Mesendoderm (in vitro differentiated cells): ENCODE data around the gene FYN.

Source experiments
- DNase-seq: peaks from one replicate; pipeline ENCODE4 v3.0.0; 2013
- H2AK5ac ChIP-seq: 2 replicates; pipeline ENCODE4 v1.6.1; 2013; ENCODE audit warnings: low read length, inconsistent platforms
- H2BK120ac ChIP-seq: 2 replicates; pipeline ENCODE4 v1.6.1; 2013; ENCODE audit warnings: low read depth, mild to moderate bottlenecking, low read length, moderate library complexity, mixed read lengths
- H2BK15ac ChIP-seq: replicated peaks from 2 replicates; pipeline ENCODE4 v1.6.1; 2013; ENCODE audit warnings: low read depth, mild to moderate bottlenecking, moderate library complexity
- H2BK5ac ChIP-seq: 2 replicates; pipeline ENCODE4 v1.6.1; 2013; ENCODE audit warnings: low read length, inconsistent platforms
- H3K18ac ChIP-seq: 2 replicates; pipeline ENCODE4 v1.6.1; 2013; ENCODE audit warnings: mild to moderate bottlenecking, low read length, mixed read lengths
- H3K23ac ChIP-seq: one replicate; pipeline ENCODE4 v1.6.1; 2013; ENCODE audit warnings: low read length
- H3K27ac ChIP-seq: 2 replicates; pipeline ENCODE4 v1.5.1; 2013; ENCODE audit warnings: low read depth, mild to moderate bottlenecking, inconsistent platforms, low read length, moderate library complexity
- H3K27me3 ChIP-seq: 2 replicates; pipeline ENCODE4 v1.6.1; 2013; ENCODE audit warnings: low read length, control low read depth, mild to moderate bottlenecking, inconsistent platforms; ENCODE audit not compliant: insufficient read depth, poor library complexity
- H3K36me3 ChIP-seq: 2 replicates; pipeline ENCODE4 v1.6.1; 2013; ENCODE audit warnings: low read length, inconsistent platforms; ENCODE audit not compliant: control insufficient read depth, insufficient read depth
- H3K4ac ChIP-seq: one replicate; pipeline ENCODE4 v1.6.1; 2013; ENCODE audit warnings: low read depth, mild to moderate bottlenecking, low read length, moderate library complexity
- H3K4me1 ChIP-seq: 2 replicates; pipeline ENCODE4 v1.6.1; 2013; ENCODE audit warnings: low read depth, low read length, inconsistent platforms; ENCODE audit not compliant: control insufficient read depth
- H3K4me2 ChIP-seq: 2 replicates; pipeline ENCODE4 v1.6.1; 2013; ENCODE audit warnings: low read length
- H3K4me3 ChIP-seq: 2 replicates; pipeline ENCODE4 v1.5.1; 2013; ENCODE audit warnings: mild to moderate bottlenecking, low read length
- H3K56ac ChIP-seq: one replicate; pipeline ENCODE4 v1.6.1; 2013; ENCODE audit warnings: low read length
- H3K79me1 ChIP-seq: 2 replicates; pipeline ENCODE4 v1.6.1; 2013; ENCODE audit warnings: low read length, inconsistent platforms
- H3K79me2 ChIP-seq: 2 replicates; pipeline ENCODE4 v1.6.1; 2013; ENCODE audit warnings: mild to moderate bottlenecking, low read length; ENCODE audit not compliant: control insufficient read depth, insufficient read depth
- H3K9ac ChIP-seq: 2 replicates; pipeline ENCODE4 v1.6.1; 2013; ENCODE audit warnings: low read length, inconsistent platforms
- H4K5ac ChIP-seq: one replicate; pipeline ENCODE4 v1.6.1; 2013; ENCODE audit warnings: low read length
- H4K8ac ChIP-seq: one replicate; pipeline ENCODE4 v1.6.1; 2013; ENCODE audit warnings: low read depth, mild to moderate bottlenecking, control low read depth, low read length, moderate library complexity
- WGBS: extraction: QIAGEN DNeasy Blood & Tissue Kit; methylation state at CpG from one replicate; pipeline ENCODE4 v1.1.7; 2013; ENCODE audit warnings: low lambda C conversion rate, missing lambda C conversion rate; ENCODE audit not compliant: insufficient coverage; ENCODE audit errors: extremely low coverage; 5-methylcytosine and 5-hydroxymethylcytosine counted together

FYN gene

GRCh38 chr6:111813677-111814310, 59.5 kb downstream of the FYN start:
- no peak overlapping the region for H3K56ac ChIP-seq
- whole genome bisulfite sequencing: no CpG with 5 or more reads among the region's 8 CpGs

DNA sequence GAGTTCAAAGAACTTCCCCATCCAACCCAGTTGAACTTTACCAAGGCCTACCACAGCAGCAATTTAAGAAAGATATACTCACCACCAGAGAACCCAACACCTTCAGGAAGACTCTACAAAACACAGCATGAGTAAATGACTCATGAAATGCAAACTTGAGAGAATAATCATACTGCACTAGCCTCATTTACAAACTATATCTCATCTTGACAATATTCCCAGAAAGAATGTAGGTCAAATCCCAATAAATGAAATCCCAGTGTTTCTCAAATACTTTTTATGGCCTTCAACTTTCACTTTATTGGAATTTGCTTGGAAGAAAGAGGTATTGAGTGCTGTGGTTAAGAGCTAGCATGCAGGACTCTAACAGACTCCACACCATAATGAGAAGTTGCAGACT, 60.0 kb downstream of the FYN start:
- H3K79me1 ChIP-seq: no peaks in the 10 kb centered on the region
- no peaks in the 10 kb centered on the region for H3K79me2 ChIP-seq
- no peak overlapping the region for H2BK120ac ChIP-seq
- no peak overlapping the region for H2BK5ac ChIP-seq
- no peak overlapping the region for H3K56ac ChIP-seq
- no peaks in the 10 kb centered on the region for H3K36me3 ChIP-seq
- no peak overlapping the region for H3K23ac ChIP-seq
- H3K4me2 ChIP-seq: no peak overlapping the region
- H3K18ac ChIP-seq: no peak overlapping the region
- H3K27me3 ChIP-seq: no peaks in the 10 kb centered on the region
- no peak overlapping the region for H4K5ac ChIP-seq
- no peak overlapping the region for H3K4me3 ChIP-seq
- no peak overlapping the region for H3K4ac ChIP-seq
- H2BK15ac ChIP-seq: no peak overlapping the region
- H3K9ac ChIP-seq: no peak overlapping the region
- no peak overlapping the region for H3K27ac ChIP-seq
- H4K8ac ChIP-seq: no peak overlapping the region
- DNase-seq: no peak
- H3K4me1 ChIP-seq: peaks cover 7% of the 10 kb centered on the region
- no peak overlapping the region for H2AK5ac ChIP-seq

More at GRCh38 chr6:111813677-111814310, 59.5 kb downstream of the FYN start:
- H2BK120ac ChIP-seq: no peak overlapping the region
- H3K27me3 ChIP-seq: no peaks in the 10 kb centered on the region
- H3K79me2 ChIP-seq: no peaks in the 10 kb centered on the region
- H4K8ac ChIP-seq: no peak overlapping the region
- H2BK5ac ChIP-seq: no peak overlapping the region
- no peak overlapping the region for H3K23ac ChIP-seq
- H3K36me3 ChIP-seq: no peaks in the 10 kb centered on the region
- H3K79me1 ChIP-seq: no peaks in the 10 kb centered on the region
- H2BK15ac ChIP-seq: no peak overlapping the region
- no peak for DNase-seq
- H3K4me3 ChIP-seq: no peak overlapping the region
- H3K9ac ChIP-seq: no peak overlapping the region
- H3K27ac ChIP-seq: no peak overlapping the region
- H3K4ac ChIP-seq: no peak overlapping the region
- no peak overlapping the region for H3K4me2 ChIP-seq
- no peak overlapping the region for H3K18ac ChIP-seq
- H2AK5ac ChIP-seq: no peak overlapping the region
- no peak overlapping the region for H4K5ac ChIP-seq
- H3K4me1 ChIP-seq: peaks cover 7% of the 10 kb centered on the region

GRCh38 chr6:111812060-111813038, 60.9 kb downstream of the FYN start:
- Histone ChIP-seq H4K5ac (no peak overlapping the region), H3K36me3 (no peaks in the 10 kb centered on the region), H3K4me3 (no peak overlapping the region), H3K27me3 (no peaks in the 10 kb centered on the region), H3K4me1 (peaks cover 7% of the 10 kb centered on the region), H2BK15ac (no peak overlapping the region), H2BK120ac (no peak overlapping the region), H3K18ac (no peak overlapping the region), H3K9ac (no peak overlapping the region), H3K56ac (no peak overlapping the region), H3K79me2 (no peaks in the 10 kb centered on the region), H2BK5ac (no peak overlapping the region), H4K8ac (no peak overlapping the region), H2AK5ac (no peak overlapping the region), H3K27ac (no peak overlapping the region), H3K4me2 (no peak overlapping the region), H3K79me1 (no peaks in the 10 kb centered on the region), H3K4ac (no peak overlapping the region), H3K23ac (no peak overlapping the region)
- WGBS: 100% methylated on average over 2 of the region's 8 CpGs
- peak; percentile 82 for DNase-seq

DNA sequence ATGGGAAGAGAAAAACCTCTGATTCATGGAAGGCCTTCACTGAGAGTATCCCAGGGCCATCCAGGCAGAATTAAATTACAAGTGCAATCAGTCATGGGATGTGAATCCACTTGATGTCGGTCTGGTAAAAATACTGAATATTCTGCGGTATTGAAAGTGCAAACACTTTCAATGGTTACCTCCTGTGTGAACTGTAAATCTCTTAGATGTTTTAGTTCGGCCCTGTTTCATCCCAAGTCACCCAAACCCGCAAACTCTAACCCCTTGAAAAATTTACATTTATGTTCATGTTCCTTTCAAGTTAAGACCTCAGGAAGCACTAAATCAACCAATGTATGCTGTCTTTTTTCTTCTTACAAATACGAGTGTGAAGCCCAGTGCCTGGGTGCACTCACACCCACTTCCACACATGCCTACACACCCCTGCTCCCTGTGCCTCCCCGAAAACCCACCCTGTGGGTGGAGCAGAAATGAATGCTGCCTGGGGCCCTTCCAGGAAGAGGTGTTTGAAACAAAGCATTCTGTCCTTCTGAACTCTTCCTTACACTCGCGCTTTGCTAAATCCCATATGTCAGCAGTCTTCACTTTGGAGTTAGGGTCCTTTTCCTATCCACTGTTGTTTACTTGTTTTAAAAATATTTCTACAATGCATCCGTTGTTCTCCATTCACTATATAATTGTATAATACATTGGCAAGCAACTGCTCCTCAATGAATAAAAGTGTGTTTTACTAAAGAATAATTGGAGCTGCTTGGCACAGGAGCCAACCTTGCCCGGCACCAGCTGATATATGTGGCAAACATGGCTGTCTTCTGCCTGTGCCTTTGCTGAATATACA, 62.7 kb downstream of the FYN start:
- no peaks in the 10 kb centered on the region for H3K79me2 ChIP-seq
- H3K4me1 ChIP-seq: peaks cover 10% of the 10 kb centered on the region
- H3K9ac ChIP-seq: no peak overlapping the region
- no peak overlapping the region for H2AK5ac ChIP-seq
- no peak overlapping the region for H3K18ac ChIP-seq
- H3K36me3 ChIP-seq: no peaks in the 10 kb centered on the region
- H2BK15ac ChIP-seq: no peak overlapping the region
- no peak overlapping the region for H2BK120ac ChIP-seq
- H3K56ac ChIP-seq: no peak overlapping the region
- DNase-seq: no peak
- no peak overlapping the region for H4K8ac ChIP-seq
- no peak overlapping the region for H3K4me2 ChIP-seq
- no peaks in the 10 kb centered on the region for H3K27me3 ChIP-seq
- H3K27ac ChIP-seq: no peak overlapping the region
- no peaks in the 10 kb centered on the region for H3K79me1 ChIP-seq
- H4K5ac ChIP-seq: no peak overlapping the region
- H2BK5ac ChIP-seq: no peak overlapping the region
- H3K4ac ChIP-seq: no peak overlapping the region
- no CpG with 5 or more reads among the region's 10 CpGs for WGBS
- H3K4me3 ChIP-seq: no peak overlapping the region
- no peak overlapping the region for H3K23ac ChIP-seq

DNA sequence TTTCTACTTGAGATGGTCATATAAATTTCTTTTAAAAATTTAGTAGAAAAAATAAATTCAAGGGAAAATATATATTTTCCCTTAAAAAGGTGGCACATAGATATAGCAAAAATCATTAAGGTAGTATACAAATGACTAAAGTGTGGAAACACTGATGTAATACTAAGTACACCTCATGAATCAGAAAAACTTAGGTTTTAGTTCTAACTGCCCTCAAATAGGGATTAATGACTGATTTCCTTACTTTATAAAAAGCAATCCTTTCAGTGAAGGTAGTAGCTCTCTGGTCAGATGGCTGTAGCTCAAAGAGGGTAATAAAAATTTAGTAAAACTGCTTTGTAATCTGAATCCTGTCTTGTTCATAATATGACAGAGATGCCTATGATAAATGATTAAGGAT, 63.5 kb downstream of the FYN start:
- H3K4me1 ChIP-seq: peaks cover 10% of the 10 kb centered on the region
- DNase-seq: no peak
- H3K36me3 ChIP-seq: no peaks in the 10 kb centered on the region
- H3K4ac ChIP-seq: no peak overlapping the region
- H4K5ac ChIP-seq: no peak overlapping the region
- no peak overlapping the region for H3K23ac ChIP-seq
- no peak overlapping the region for H3K4me2 ChIP-seq
- H2BK120ac ChIP-seq: no peak overlapping the region
- H2BK15ac ChIP-seq: no peak overlapping the region
- H3K27ac ChIP-seq: no peak overlapping the region
- H2BK5ac ChIP-seq: no peak overlapping the region
- no peaks in the 10 kb centered on the region for H3K27me3 ChIP-seq
- H3K56ac ChIP-seq: no peak overlapping the region
- H3K4me3 ChIP-seq: no peak overlapping the region
- no peak overlapping the region for H2AK5ac ChIP-seq
- H3K9ac ChIP-seq: no peak overlapping the region
- H3K18ac ChIP-seq: no peak overlapping the region
- no peak overlapping the region for H4K8ac ChIP-seq
- H3K79me2 ChIP-seq: no peaks in the 10 kb centered on the region
- H3K79me1 ChIP-seq: no peaks in the 10 kb centered on the region
